Fibroblast of pulmonary artery (primary cell): ENCODE data around the gene CYB561D2.

Experiments used
- DNase-seq: peaks from one replicate; pipeline ENCODE4 v3.0.0-alpha.2; 2010; ENCODE audit warnings: low read depth
- H3K4me3 ChIP-seq: replicated peaks from 2 replicates; pipeline ENCODE4 v1.5.1; 2011; ENCODE audit warnings: low read depth, mild to moderate bottlenecking, control low read depth, low read length, moderate library complexity
- TF ChIP-seq, protein P1 (sequence below): IDR thresholded peaks from 2 replicates; pipeline ENCODE4 v1.5.1; 2011; ENCODE audit warnings: mild to moderate bottlenecking, control low read depth, low read length, inconsistent platforms; ENCODE audit errors: missing control alignments

Gene CYB561D2

DNA sequence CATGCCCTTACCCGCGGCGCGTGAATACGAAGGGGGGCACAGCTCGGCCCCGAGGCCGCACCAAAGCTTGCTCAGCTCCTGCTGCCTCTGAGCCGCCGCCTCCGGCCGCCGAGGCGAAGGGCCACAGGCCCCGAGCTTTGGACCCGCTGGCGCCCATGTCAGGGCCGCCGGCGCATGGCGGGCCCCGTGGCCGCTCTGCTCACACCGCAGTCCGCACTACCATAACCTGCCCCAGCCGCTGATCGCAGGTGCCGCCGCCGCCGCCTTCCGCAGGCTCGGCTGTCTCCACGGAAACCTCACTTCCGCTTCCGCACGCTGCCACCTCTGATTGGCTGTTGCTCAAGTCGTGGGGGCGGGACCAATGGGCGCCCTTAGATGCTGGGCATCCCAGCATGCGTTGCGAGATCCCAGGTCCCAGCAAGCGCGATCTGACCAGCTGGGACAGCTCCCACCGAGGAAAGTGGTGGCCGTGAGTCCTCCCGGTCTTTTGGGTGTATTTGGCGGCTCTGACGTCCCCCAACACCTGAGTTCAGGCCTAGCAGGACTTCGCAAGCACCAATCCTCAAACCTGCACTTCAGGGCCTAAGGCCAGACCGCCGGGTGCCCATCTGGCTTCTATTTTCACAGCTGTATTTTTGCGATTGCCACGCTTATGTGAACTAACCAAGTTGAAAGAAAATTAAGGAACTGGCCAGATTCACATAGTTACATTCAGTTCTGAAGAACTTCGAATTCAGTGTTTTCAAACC lies 22.5 kb upstream of the CYB561D2 start, which contains the start of gene TUSC2:
Gene TUSC2, minus strand, starts transcription at position 281 of the 749 bp plus-strand sequence. Its CDS starts 124 bp downstream, at position 157.
- TF ChIP-seq, protein P1, sequence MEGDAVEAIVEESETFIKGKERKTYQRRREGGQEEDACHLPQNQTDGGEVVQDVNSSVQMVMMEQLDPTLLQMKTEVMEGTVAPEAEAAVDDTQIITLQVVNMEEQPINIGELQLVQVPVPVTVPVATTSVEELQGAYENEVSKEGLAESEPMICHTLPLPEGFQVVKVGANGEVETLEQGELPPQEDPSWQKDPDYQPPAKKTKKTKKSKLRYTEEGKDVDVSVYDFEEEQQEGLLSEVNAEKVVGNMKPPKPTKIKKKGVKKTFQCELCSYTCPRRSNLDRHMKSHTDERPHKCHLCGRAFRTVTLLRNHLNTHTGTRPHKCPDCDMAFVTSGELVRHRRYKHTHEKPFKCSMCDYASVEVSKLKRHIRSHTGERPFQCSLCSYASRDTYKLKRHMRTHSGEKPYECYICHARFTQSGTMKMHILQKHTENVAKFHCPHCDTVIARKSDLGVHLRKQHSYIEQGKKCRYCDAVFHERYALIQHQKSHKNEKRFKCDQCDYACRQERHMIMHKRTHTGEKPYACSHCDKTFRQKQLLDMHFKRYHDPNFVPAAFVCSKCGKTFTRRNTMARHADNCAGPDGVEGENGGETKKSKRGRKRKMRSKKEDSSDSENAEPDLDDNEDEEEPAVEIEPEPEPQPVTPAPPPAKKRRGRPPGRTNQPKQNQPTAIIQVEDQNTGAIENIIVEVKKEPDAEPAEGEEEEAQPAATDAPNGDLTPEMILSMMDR, result no peak
- peak within 1 kb of the TSS; percentile 88 for H3K4me3 ChIP-seq
- DNase-seq, result peak; percentile 97

DNA sequence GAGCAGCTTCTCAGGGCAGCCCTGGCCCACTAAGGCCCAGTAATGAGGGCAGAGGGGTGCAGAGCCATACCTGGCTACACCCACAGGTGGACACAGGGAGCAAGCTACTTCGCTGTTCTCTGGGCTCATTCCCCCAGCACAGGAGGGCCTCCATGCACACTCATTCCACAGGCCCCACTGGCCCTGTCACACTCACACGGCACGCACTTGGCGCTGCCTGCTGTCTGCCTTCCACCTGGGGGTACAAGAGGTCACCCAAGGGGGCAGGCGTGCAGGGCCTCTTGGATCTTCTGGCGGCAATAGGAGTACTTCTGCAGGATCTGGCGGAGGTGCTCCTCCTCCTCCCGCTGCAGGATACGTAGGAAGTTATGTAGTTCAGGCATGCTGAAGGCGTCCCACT lies 20.3 kb upstream of the CYB561D2 start:
- no peak for DNase-seq
- TF ChIP-seq, protein P1, result no peak
- H3K4me3 ChIP-seq, result no peak overlapping the region

DNA sequence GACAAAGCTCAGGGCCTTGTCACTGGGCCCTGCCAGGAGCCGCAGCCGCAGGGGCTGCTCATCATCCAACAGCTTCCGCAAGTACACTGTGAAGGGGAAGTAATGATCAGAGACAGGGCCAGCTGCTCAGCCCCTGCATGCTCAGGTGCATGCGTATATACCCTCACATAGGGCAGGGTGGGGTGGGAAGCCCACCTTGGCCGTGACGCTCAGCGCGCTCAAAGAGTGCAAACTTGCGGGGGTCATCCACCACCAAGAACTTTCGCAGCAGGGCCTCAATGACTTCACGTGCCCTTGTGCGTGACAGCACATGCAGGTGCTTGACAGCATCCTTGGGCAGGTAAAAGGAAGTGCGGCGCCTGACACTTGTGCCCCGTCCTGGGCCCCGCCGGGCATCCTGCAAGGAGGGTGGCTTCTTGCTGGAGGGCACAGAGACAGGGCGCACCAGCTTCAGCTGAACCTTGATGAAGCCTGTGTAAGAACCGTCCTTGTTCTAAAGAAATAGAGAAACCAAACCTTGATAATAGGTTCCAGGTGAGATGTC lies 19.2 kb upstream of the CYB561D2 start:
- H3K4me3 ChIP-seq, result no peak overlapping the region
- no peak for DNase-seq
- TF ChIP-seq, protein P1, result no peak

DNA sequence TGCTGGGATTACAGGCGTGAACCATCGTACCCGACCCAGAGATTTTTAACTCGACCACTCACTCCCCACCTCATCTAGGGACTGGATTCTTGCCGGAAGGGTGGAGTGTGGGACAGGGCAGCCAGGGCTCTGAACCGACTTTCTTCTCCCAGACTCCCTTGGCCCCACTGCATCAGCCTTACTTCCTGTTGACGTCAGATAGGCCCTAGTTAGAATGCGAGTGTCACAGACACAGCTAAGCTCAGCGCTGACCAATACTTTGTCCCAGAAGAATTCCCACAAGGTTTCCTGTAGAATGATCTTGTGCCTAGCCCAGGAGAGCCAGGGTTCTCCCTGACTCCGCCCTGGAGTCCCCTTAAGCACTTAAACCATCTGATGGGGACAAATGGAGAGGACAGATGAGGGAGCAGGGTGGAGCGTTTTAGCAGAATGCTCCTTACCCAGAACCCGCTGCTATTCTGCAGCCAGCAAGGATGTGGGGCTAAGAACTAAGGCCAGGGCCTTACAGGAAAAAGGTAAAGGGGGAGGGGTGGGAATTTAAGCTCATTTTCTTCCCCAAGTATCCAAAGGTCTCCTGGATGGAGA lies 16.8 kb upstream of the CYB561D2 start:
- peak; percentile 94 for DNase-seq
- TF ChIP-seq, protein P1, result no peak
- H3K4me3 ChIP-seq, result no peak overlapping the region

DNA sequence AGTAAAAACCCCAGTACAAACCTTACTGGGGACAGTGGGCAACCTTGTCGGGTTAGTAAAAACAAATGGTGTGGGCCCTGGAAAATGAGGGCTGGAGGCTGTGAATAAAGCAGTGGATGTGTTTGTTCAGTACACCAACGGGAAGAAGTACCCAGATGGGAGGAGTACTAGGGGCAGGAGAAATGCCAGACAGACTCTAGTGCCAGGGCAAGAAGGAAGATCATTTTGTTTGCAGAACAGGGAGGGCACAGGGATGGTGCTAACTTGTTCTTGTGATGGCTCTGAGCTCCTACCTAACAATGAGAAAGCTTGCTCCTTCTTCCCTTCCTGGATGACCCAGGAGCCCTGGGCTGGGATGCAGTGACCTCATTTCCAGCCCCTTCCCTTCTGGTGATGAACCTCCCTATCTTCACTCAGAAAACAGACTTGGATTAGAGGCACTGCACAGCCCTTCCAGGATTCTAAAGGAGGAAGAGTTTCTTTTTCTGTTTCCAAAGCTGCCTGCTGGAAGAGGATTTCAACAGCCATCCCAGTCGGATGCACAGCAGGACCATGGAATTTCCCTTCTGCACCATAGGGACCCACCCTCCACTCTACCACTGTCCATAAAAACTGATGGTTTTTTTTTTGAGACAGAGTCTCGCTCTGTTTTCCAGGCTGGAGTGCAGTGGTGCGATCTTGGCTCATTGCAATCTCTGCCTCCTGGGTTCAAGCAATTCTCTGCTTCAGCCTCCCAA lies 16.2 kb upstream of the CYB561D2 start:
- DNase-seq, result no peak
- peak overlapping the region; percentile 10 for H3K4me3 ChIP-seq
- TF ChIP-seq, protein P1, result no peak

DNA sequence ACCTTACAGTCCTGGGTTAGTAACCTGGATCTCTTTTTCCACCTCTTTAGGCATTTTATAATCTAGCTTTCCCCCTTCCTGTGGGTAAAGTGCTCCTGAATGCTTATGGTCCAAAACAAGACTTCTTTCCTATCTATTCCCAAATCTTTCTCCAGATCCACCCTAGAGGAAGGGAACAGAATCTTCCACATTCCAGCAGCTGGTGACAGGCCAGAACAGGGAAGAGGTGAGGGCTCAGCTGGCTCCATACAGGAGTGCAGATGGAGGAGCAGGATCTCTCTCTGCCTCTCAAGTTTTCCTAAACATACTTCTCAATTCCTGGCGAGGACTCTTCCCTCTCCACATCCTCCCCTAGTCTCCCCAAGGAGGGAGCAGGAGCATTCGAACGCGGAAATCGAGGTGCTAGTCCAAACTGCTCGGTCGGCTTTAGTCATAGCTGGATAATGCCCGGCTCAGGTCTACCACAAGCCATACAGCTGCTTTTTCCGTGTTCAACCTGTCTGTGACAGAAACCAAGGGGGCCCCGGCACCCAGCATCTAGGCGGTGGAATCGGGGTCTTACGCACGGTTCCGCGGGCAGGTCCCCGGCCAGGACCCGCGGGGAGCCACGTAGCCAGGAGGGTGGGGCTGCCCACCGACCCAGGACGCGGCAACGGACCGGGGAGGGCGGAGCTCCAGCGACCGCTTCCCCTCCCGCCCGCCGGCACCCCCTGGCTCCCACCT lies 14.0 kb upstream of the CYB561D2 start:
- DNase-seq, result no peak
- TF ChIP-seq, protein P1, result no peak
- peak overlapping the region; percentile 94 for H3K4me3 ChIP-seq
